ENCODE data around the gene TSEN15. TPM values are rescaled to one million over a fixed set of nuclear protein-coding genes. Genes with fewer than 3 reads are reported as not detected.

Gene TSEN15
- total RNA-seq, 1 experiment from 2014 or later, result 71.4 TPM

DNA sequence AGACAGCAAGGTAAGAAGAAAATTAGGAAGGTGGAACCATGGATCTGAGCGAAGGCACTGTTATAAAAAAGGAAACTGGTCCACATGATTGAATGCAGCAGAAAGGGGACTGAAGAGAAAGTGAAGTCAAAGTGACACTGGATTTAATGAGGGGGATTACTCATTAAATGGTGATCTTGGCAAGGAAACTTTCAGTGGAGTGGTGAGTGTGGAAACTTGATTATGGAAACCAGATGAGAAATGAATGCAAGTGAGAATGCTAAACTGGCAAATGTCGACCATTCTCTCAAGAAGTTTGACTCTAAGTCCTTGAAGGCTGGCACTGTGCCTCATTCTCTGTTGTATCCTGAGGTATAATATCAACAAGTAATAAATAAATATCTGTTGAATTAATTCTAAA, 37.3 kb upstream of the TSEN15 start:
- Mint-ChIP-seq H3K36me3 (ENCODE audit: insufficient read depth, unreplicated experiment) (no peaks in the 10 kb centered on the region), H3K27me3 (ENCODE audit: insufficient read depth, unreplicated experiment) (no peaks in the 10 kb centered on the region), H3K9me3 (ENCODE audit: unreplicated experiment) (peaks cover 25% of the 10 kb centered on the region), H3K4me1 (ENCODE audit: low read depth, unreplicated experiment) (no peaks in the 10 kb centered on the region), H3K27ac (ENCODE audit: unreplicated experiment) (no peak overlapping the region), H3K4me3 (ENCODE audit: unreplicated experiment) (no peak overlapping the region)
- no peaks in the 10 kb centered on the region for H3K9me3 ChIP-seq
- DNase-seq, result no peak
- no peaks in the 10 kb centered on the region for H3K27me3 ChIP-seq (replicated peaks; ENCODE audit: control insufficient read depth, insufficient read depth, low read length)
- no peaks in the 10 kb centered on the region for H3K36me3 ChIP-seq (ENCODE audit: control insufficient read depth, insufficient read depth, low read length)
- BruUV-seq (replicated peaks), result no TSS peak
- ChIA-PET POLR2A (no interaction called here), CTCF (no interaction called here)
- H3K4me3 ChIP-seq (ENCODE audit: low read depth, low read length), result no peak overlapping the region
- TF ChIP-seq, protein P1, sequence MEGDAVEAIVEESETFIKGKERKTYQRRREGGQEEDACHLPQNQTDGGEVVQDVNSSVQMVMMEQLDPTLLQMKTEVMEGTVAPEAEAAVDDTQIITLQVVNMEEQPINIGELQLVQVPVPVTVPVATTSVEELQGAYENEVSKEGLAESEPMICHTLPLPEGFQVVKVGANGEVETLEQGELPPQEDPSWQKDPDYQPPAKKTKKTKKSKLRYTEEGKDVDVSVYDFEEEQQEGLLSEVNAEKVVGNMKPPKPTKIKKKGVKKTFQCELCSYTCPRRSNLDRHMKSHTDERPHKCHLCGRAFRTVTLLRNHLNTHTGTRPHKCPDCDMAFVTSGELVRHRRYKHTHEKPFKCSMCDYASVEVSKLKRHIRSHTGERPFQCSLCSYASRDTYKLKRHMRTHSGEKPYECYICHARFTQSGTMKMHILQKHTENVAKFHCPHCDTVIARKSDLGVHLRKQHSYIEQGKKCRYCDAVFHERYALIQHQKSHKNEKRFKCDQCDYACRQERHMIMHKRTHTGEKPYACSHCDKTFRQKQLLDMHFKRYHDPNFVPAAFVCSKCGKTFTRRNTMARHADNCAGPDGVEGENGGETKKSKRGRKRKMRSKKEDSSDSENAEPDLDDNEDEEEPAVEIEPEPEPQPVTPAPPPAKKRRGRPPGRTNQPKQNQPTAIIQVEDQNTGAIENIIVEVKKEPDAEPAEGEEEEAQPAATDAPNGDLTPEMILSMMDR (IDR thresholded peaks at IDR 0.05; ENCODE audit: insufficient read depth in 1 of 2, low read depth in 1 of 2, low read length in 1 of 2, severe bottlenecking in 1 of 2, unreplicated experiment in 1 of 2), result no peak
- H3K4me1 ChIP-seq, result no peaks in the 10 kb centered on the region
- intact Hi-C loops (cut with micrococcal nuclease; ENCODE audit: unreplicated experiment), result no loop called here

DNA sequence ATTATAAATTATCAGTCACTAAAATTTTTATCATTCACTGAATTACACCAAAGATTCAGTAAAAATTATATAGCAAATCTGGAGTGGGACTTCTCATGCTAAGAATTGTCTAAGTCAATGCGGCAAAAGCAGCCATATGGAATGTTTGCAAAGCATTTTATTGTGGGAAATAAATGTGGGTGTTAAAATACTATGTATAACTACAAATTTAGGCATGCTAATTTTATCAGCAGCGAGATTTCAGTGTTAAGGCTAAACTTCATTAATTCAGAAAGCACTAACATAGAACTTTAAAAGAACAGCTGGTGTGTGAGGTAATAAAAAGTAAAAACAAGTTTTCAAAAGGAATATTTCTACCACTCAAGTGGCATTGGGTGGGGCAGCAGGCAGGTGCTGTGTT, 35.4 kb upstream of the TSEN15 start:
- H3K4me3 ChIP-seq (ENCODE audit: low read depth, low read length), result no peak overlapping the region
- H3K27me3 ChIP-seq (replicated peaks; ENCODE audit: control insufficient read depth, insufficient read depth, low read length), result no peaks in the 10 kb centered on the region
- CTCF ChIA-PET, result no interaction called here
- no peaks in the 10 kb centered on the region for H3K36me3 ChIP-seq (ENCODE audit: control insufficient read depth, insufficient read depth, low read length)
- Mint-ChIP-seq H3K9me3 (ENCODE audit: unreplicated experiment) (peaks cover 22% of the 10 kb centered on the region), H3K27ac (ENCODE audit: unreplicated experiment) (no peak overlapping the region), H3K36me3 (ENCODE audit: insufficient read depth, unreplicated experiment) (no peaks in the 10 kb centered on the region), H3K4me3 (ENCODE audit: unreplicated experiment) (no peak overlapping the region), H3K4me1 (ENCODE audit: low read depth, unreplicated experiment) (no peaks in the 10 kb centered on the region), H3K27me3 (ENCODE audit: insufficient read depth, unreplicated experiment) (no peaks in the 10 kb centered on the region)
- no TSS peak for BruUV-seq (replicated peaks)
- intact Hi-C loops (cut with micrococcal nuclease; ENCODE audit: unreplicated experiment), result no loop called here
- DNase-seq, result no peak
- POLR2A ChIA-PET, result no interaction called here
- H3K4me1 ChIP-seq, result no peaks in the 10 kb centered on the region
- TF ChIP-seq, protein P1 (IDR thresholded peaks at IDR 0.05; ENCODE audit: insufficient read depth in 1 of 2, low read depth in 1 of 2, low read length in 1 of 2, severe bottlenecking in 1 of 2, unreplicated experiment in 1 of 2), result no peak
- no peaks in the 10 kb centered on the region for H3K9me3 ChIP-seq

DNA sequence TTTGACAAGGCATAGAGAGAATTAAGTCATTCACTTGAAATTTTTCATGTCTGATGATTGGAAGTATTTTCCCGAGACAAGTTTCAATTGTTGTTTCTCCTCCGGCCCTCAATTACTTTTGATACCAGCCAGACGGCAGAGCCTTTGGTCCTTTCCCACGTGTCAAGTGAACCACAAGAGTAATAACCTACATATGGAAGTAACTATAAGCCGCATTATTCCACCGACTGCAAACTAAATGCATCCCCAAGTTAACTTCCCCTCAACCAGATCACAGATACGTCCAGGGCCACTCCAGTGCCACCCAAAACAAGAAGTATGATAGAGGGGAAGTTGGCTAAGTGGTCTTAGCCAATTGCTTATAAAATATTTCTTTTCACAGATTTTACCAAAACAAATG, 34.2 kb upstream of the TSEN15 start:
- no TSS peak for BruUV-seq (replicated peaks)
- DNase-seq, result no peak
- TF ChIP-seq, protein P1 (IDR thresholded peaks at IDR 0.05; ENCODE audit: insufficient read depth in 1 of 2, low read depth in 1 of 2, low read length in 1 of 2, severe bottlenecking in 1 of 2, unreplicated experiment in 1 of 2), result no peak
- no peaks in the 10 kb centered on the region for H3K36me3 Mint-ChIP-seq (ENCODE audit: insufficient read depth, unreplicated experiment)
- ChIA-PET CTCF (no interaction called here), POLR2A (no interaction called here)
- Histone ChIP-seq H3K9me3 (no peaks in the 10 kb centered on the region), H3K27me3 (replicated peaks; ENCODE audit: control insufficient read depth, insufficient read depth, low read length) (no peaks in the 10 kb centered on the region), H3K4me3 (ENCODE audit: low read depth, low read length) (no peak overlapping the region), H3K4me1 (no peaks in the 10 kb centered on the region), H3K36me3 (ENCODE audit: control insufficient read depth, insufficient read depth, low read length) (no peaks in the 10 kb centered on the region)
- H3K4me3 Mint-ChIP-seq (ENCODE audit: unreplicated experiment), result no peak overlapping the region
- H3K9me3 Mint-ChIP-seq (ENCODE audit: unreplicated experiment), result peaks cover 16% of the 10 kb centered on the region
- H3K27me3 Mint-ChIP-seq (ENCODE audit: insufficient read depth, unreplicated experiment), result no peaks in the 10 kb centered on the region
- H3K27ac Mint-ChIP-seq (ENCODE audit: unreplicated experiment), result no peak overlapping the region
- no peaks in the 10 kb centered on the region for H3K4me1 Mint-ChIP-seq (ENCODE audit: low read depth, unreplicated experiment)
- intact Hi-C loops (cut with micrococcal nuclease; ENCODE audit: unreplicated experiment), result no loop called here
